Ascending aorta (tissue), 2 donors: ENCODE measurements around the gene PCED1A. TPM values are rescaled to one million over a fixed set of nuclear protein-coding genes. Genes with fewer than 3 reads are reported as not detected.
A peak's percentile ranks its signal among the peaks of the same experiment; 100 is the strongest.

Experiments
- DNase-seq, 2 donors: peaks; one replicate each; pipeline ENCODE4 v3.0.0-alpha.2; 2019; ENCODE audit warnings: low spot score in 2 of 2
- H3K27ac ChIP-seq, 2 donors: fragments of 200-600 bp; sonication (generic); one replicate each; pipeline ENCODE4 v1.5.1; 2016 to 2017; ENCODE audit warnings: mild to moderate bottlenecking in 1 of 2
- H3K27me3 ChIP-seq: fragments of 200-600 bp; sonication (generic); one replicate; pipeline ENCODE4 v1.5.1; 2017
- H3K36me3 ChIP-seq, 2 donors: fragments of 200-600 bp; sonication (generic); one replicate each; pipeline ENCODE4 v1.5.1; 2016
- H3K4me1 ChIP-seq, 2 donors: fragments of 200-600 bp; sonication (generic); one replicate each; pipeline ENCODE4 v1.5.1; 2016 to 2017; ENCODE audit warnings: mild to moderate bottlenecking in 1 of 2
- H3K4me3 ChIP-seq, 2 donors: fragments of 200-600 bp; sonication (generic); one replicate each; pipeline ENCODE4 v1.5.1; 2016 to 2017; ENCODE audit warnings: mild to moderate bottlenecking in 1 of 2
- H3K9me3 ChIP-seq, 2 donors: fragments of 200-600 bp; sonication (generic); one replicate each; pipeline ENCODE4 v1.5.1; 2016
- CTCF ChIP-seq, 3 experiments: fragments of 200-600 bp in 2 of 3; fragments of 450-650 bp in 1 of 3; sonication (generic) in 2 of 3; IDR thresholded peaks; one replicate each; pipeline ENCODE4 v1.5.1; 2016 to 2019; ENCODE audit warnings: antibody characterized with exemption in 3 of 3, mild to moderate bottlenecking in 1 of 3, moderate library complexity in 1 of 3
- intact Hi-C: fragments of 100-400 bp; cut with DNase I; formaldehyde crosslinking; loops from one replicate; pipeline ENCODE4 v1.15.1; 2023
- total RNA-seq: library from RNA; depleted of rRNA; stranded (reverse); fragments of >200 nt; gene quantifications from one replicate; pipeline ENCODE4 v1.1.0, GENCODE V29; 2016

The PCED1A gene
- total RNA-seq, 1 donor from 2014 or later = 49.7 TPM

DNA sequence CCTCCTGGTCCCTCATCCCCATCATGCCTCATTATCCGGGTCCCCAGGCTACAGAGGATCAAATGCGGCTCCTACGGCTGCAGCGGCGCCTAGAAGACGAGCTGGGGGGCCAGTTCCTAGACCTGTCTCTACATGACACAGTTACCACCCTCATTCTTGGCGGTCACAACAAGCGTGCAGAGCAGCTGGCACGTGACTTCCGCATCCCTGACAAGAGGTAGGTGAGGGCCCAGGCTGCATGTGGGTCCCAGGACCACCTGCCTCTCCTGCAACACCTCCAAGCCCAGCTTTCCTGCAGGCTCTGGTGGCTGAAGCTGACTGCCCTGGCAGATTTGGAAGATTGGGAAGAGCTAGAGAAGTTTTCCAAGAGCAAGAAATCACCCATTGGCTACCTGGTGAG lies 24.6 kb upstream of the PCED1A start:
- no peaks in the 10 kb centered on the region for H3K4me1 ChIP-seq
- intact Hi-C loops = no loop called here
- no peak overlapping the region for H3K4me3 ChIP-seq
- DNase-seq = no peak
- peaks cover 58 to 62% of the 10 kb centered on the region in 2 donors for H3K36me3 ChIP-seq
- no peak overlapping the region for H3K27ac ChIP-seq
- no peaks in the 10 kb centered on the region for H3K9me3 ChIP-seq
- H3K27me3 ChIP-seq = no peaks in the 10 kb centered on the region
- TF ChIP-seq CTCF (IDR thresholded peaks at IDR 0.05) = no peak

DNA sequence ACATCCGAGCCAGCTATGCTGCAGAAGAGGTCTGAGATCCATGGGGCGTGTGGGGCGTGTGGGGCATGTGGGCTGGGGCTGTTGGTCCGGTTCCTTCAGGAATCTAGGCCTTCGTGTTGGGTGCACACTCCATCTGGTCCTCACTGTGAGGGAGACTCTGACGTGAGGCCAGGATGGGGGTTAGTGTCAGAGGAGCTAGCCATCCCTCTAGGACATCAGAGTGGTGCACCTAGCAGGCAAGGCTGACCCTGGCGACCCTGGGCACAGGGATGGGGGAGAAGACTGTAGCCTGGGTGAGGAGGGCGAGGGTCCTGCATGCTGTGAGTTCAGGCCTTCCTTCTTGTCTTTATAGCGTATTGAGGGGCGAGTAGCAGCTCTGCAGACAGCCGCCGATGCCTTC lies 24.2 kb upstream of the PCED1A start:
- intact Hi-C loops = no loop called here
- Histone ChIP-seq H3K27ac (no peak overlapping the region), H3K27me3 (no peaks in the 10 kb centered on the region)

DNA sequence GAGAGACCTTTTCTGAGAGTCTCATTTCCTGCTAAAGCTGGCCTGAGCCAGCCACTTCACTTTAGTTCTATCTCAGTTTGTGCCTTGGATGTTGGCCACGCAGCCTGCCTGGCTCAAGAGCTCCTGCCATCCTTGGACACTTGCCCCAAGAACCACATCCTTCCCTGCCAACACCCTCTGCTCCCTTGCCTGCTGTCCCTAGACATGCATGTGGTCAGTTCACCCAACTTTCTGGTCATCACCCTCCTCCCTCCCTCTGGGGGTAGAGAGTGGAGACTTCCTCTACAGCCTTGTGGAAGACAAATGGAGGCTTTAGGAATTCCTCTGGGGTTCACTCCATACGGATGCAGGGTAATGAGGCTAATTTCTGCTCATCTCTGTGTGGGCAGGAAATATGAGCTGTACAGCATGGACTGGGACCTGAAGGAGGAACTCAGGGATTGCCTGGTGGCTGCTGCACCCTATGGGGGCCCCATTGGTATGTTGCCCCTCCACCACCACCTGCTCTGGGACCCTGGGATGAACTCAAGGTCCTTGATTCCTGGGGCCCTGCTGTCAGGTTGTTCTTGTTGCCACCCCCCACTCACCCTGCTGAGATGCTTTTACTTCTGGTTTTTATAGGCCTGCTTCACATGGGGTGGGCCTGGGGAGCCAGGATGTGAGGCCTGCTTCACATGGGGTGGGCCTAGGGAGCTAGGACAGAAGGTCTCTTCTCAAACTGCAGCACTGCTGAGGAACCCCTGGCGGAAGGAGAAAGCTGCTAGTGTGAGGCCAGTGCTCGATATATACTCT lies 19.1 kb upstream of the PCED1A start:
- Histone ChIP-seq H3K27ac (no peak overlapping the region), H3K9me3 (no peaks in the 10 kb centered on the region), H3K27me3 (no peaks in the 10 kb centered on the region), H3K4me3 (no peak overlapping the region), H3K36me3 (peaks cover 37 to 43% of the 10 kb centered on the region in 2 donors), H3K4me1 (no peaks in the 10 kb centered on the region)
- no peak for TF ChIP-seq CTCF (IDR thresholded peaks at IDR 0.05)
- intact Hi-C loops = no loop called here
- DNase-seq = no peak

More for the DNA sequence above, 24.2 kb upstream of the PCED1A start:
- no peak overlapping the region for H3K4me3 ChIP-seq
- H3K9me3 ChIP-seq = no peaks in the 10 kb centered on the region
- DNase-seq = no peak
- TF ChIP-seq CTCF (IDR thresholded peaks at IDR 0.05) = no peak
- H3K36me3 ChIP-seq = peaks cover 58 to 62% of the 10 kb centered on the region in 2 donors
- H3K4me1 ChIP-seq = no peaks in the 10 kb centered on the region

- Histone ChIP-seq H3K4me1 (no peaks in the 10 kb centered on the region), H3K27ac (no peak overlapping the region), H3K27me3 (no peaks in the 10 kb centered on the region), H3K36me3 (peaks cover 29 to 33% of the 10 kb centered on the region in 2 donors), H3K9me3 (no peaks in the 10 kb centered on the region), H3K4me3 (no peak overlapping the region)
- intact Hi-C loops = no loop called here
- no peak for TF ChIP-seq CTCF (IDR thresholded peaks at IDR 0.05)
- no peak for DNase-seq
These were observed 18.1 kb upstream of the PCED1A start for GRCh38 chr20:2858591-2858990.

DNA sequence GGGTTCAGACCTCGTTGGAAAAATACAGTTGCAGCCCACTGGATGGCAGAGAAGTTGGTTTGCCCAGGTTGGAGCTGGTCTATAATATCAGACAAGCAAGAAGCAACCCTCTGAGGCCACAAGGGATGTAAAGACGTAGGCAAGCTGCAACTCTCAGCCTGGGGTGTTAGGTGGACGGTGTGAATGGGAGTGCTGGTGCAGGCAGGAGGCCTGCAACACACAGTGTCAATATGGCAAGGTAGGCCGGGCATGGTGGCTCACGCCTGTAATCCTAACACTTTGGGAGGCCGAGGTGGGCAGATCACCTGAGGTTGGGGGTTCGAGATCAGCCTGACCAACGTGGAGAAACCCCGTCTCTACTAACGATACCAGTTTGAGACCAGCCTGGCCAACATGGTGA lies 10.6 kb upstream of the PCED1A start:
- Histone ChIP-seq H3K9me3 (no peaks in the 10 kb centered on the region), H3K36me3 (no peaks in the 10 kb centered on the region), H3K4me3 (no peak overlapping the region), H3K4me1 (no peaks in the 10 kb centered on the region), H3K27ac (no peak overlapping the region), H3K27me3 (no peaks in the 10 kb centered on the region)
- intact Hi-C loops = no loop called here
- DNase-seq = peak in 1 of 2 donors; percentile 50
- no peak for TF ChIP-seq CTCF (IDR thresholded peaks at IDR 0.05)
